GM12878 (cell line): Measurements from ENCODE around the gene COL9A2. TPM values are rescaled to one million over a fixed set of nuclear protein-coding genes. Genes with fewer than 3 reads are reported as not detected.

Source experiments
- ATAC-seq: fragments of 200-7000 bp; cut with Tn5 transposase; 3 replicates; pipeline ENCODE4 v1.9.1; 2020; ENCODE audit warnings: mild to moderate bottlenecking, moderate library complexity
- BruUV-seq: library from RNA; stranded (reverse); fragments of 400-500 nt; replicated peaks from 2 replicates; lab custom pipeline; 2021; lab: Mats Ljungman, UMichigan
- CTCF ChIA-PET: fragments of 300-600 bp; sonication (Branson Sonifier 250); formaldehyde crosslinking; extraction: SDS; loops from one replicate; lab custom pipeline; 2021; ENCODE audit warnings: inconsistent platforms; lab: Yijun Ruan, JAX
- POLR2A ChIA-PET: fragments of 350-600 bp; formaldehyde crosslinking; extraction: SDS; loops from one replicate; lab custom pipeline; 2021; ENCODE audit warnings: inconsistent platforms; lab: Charles Lee
- RAD21 ChIA-PET: fragments of 300-600 bp; sonication (Branson Sonifier 250); formaldehyde crosslinking; loops from one replicate; lab custom pipeline; 2023; ENCODE audit warnings: antibody characterized with exemption; ENCODE audit not compliant: unreplicated experiment; lab: Charles Lee
- SMC1A ChIA-PET: fragments of 300-600 bp; sonication (Branson Sonifier 250); formaldehyde crosslinking; loops from one replicate; lab custom pipeline; 2023; ENCODE audit not compliant: unreplicated experiment, uncharacterized antibody; lab: Charles Lee
- DNase-seq: peaks from one replicate; pipeline ENCODE4 v3.0.0-alpha.2; 2011; ENCODE audit warnings: low read depth, low spot score
- FAIRE-seq: peaks from 3 replicates; lab custom pipeline; 2011; peaks lifted over from hg19 to GRCh38; lab: Jason Lieb, UNC
- H2AFZ ChIP-seq: 2 replicates; pipeline ENCODE4 v1.6.0; 2011; ENCODE audit warnings: low read depth, low read length, control low read depth; ENCODE audit not compliant: control insufficient read depth
- H3K27ac ChIP-seq: 2 replicates; pipeline ENCODE4 v1.5.1; 2011; ENCODE audit warnings: control low read depth; ENCODE audit not compliant: control insufficient read depth, insufficient read depth
- H3K27me3 ChIP-seq, 2 experiments: replicated peaks in 1 of 2; 2 replicates each; pipeline versions ENCODE4 v1.6.0 to v1.6.1; 2011; ENCODE audit warnings: low read length in 1 of 2; ENCODE audit not compliant: control insufficient read depth in 2 of 2, insufficient read depth in 2 of 2
- H3K36me3 ChIP-seq, 2 experiments: 2 replicates each; pipeline ENCODE4 v1.5.1; 2011; ENCODE audit warnings: low read length in 1 of 2; ENCODE audit not compliant: control insufficient read depth in 2 of 2, insufficient read depth in 2 of 2
- H3K4me1 ChIP-seq: 2 replicates; pipeline ENCODE4 v1.6.1; 2011; ENCODE audit warnings: mild to moderate bottlenecking, low read length, moderate library complexity, mixed read lengths; ENCODE audit not compliant: control insufficient read depth, insufficient read depth
- H3K4me2 ChIP-seq: 2 replicates; pipeline ENCODE4 v1.6.0; 2011; ENCODE audit warnings: control low read depth; ENCODE audit not compliant: control insufficient read depth, insufficient read depth
- H3K4me3 ChIP-seq: fragments of 200-600 bp; sonication (generic); 2 replicates; pipeline ENCODE4 v1.5.1; 2016
- H3K79me2 ChIP-seq: 2 replicates; pipeline ENCODE4 v1.6.0; 2011; ENCODE audit warnings: low read length; ENCODE audit not compliant: control insufficient read depth, insufficient read depth
- H3K9ac ChIP-seq: 2 replicates; pipeline ENCODE4 v1.8.0; 2011; ENCODE audit warnings: low read length, control low read depth, mixed read lengths; ENCODE audit not compliant: control insufficient read depth, insufficient read depth
- H3K9me3 ChIP-seq: replicated peaks from 3 replicates; pipeline ENCODE4 v1.5.1; 2011; ENCODE audit warnings: mild to moderate bottlenecking, low read length; ENCODE audit not compliant: control insufficient read depth, insufficient read depth
- H4K20me1 ChIP-seq: 2 replicates; pipeline ENCODE4 v1.6.0; 2011; ENCODE audit not compliant: control insufficient read depth, insufficient read depth
- ATF2 ChIP-seq: IDR thresholded peaks from 2 replicates; pipeline ENCODE4 v1.6.1; 2012; ENCODE audit warnings: low read length, inconsistent platforms
- BMI1 ChIP-seq: fragments of 450-650 bp; IDR thresholded peaks from 2 replicates; pipeline ENCODE4 v1.6.1; 2016; ENCODE audit warnings: mild to moderate bottlenecking, moderate library complexity, borderline replicate concordance
- FOXM1 ChIP-seq: IDR thresholded peaks from 2 replicates; pipeline ENCODE4 v1.6.1; 2012; ENCODE audit warnings: low read depth, mild to moderate bottlenecking, inconsistent platforms, low read length, moderate library complexity
- KDM1A ChIP-seq: fragments of 200-600 bp; sonication (generic); IDR thresholded peaks from 2 replicates; pipeline ENCODE4 v1.6.1; 2016; ENCODE audit warnings: borderline replicate concordance
- MEF2A ChIP-seq: IDR thresholded peaks from 2 replicates; pipeline ENCODE4 v1.6.1; 2011; ENCODE audit warnings: low read depth, mild to moderate bottlenecking, low read length, moderate library complexity; ENCODE audit not compliant: insufficient read depth
- PBX3 ChIP-seq: IDR thresholded peaks from 2 replicates; pipeline ENCODE4 v1.6.1; 2011; ENCODE audit warnings: mild to moderate bottlenecking, low read depth, low read length, moderate library complexity; ENCODE audit not compliant: insufficient replicate concordance
- POU2F2 ChIP-seq: IDR thresholded peaks from 3 replicates; pipeline ENCODE4 v1.6.1; 2011; ENCODE audit warnings: low read depth, mild to moderate bottlenecking, low read length, borderline replicate concordance
- TBL1XR1 ChIP-seq: IDR thresholded peaks from 2 replicates; pipeline ENCODE4 v1.6.1; 2012; ENCODE audit warnings: low read depth, low read length, improper control_type of control experiment
- ZNF274 ChIP-seq: IDR thresholded peaks from one replicate; pipeline ENCODE4 v1.8.0; 2011; ENCODE audit not compliant: insufficient read length, insufficient read depth
- WGBS: methylation state at CpG from one replicate; pipeline ENCODE4 v1.1.6; 2016; ENCODE audit warnings: low lambda C conversion rate; ENCODE audit not compliant: insufficient replicate concordance, insufficient coverage; ENCODE audit errors: missing lambda C conversion rate; 5-methylcytosine and 5-hydroxymethylcytosine counted together
- in situ Hi-C: fragments of 300-500 bp; cut with MboI; formaldehyde crosslinking; loops from 9 replicates; pipeline ENCODE4 v1.14.3; 2018; ENCODE audit warnings: mixed read lengths
- intact Hi-C: fragments of 100-400 bp; cut with micrococcal nuclease; formaldehyde crosslinking; loops from one replicate; pipeline ENCODE4 v1.14.2; 2022; ENCODE audit not compliant: unreplicated experiment
- polyA plus RNA-seq, 11 experiments: library from polyadenylated mRNA; depleted of rRNA in 4 of 11; unstranded in 6 of 11; stranded (reverse) in 5 of 11; fragments of >200 nt; fragmentation: Nextera tagmentation in 4 of 11; fragmentation: Illumina TruSeq in 1 of 11; extraction: Ambion mirVana in 4 of 11; extraction: Trizol in 1 of 11; gene quantifications; 1 replicate in 1 of 11; 2 replicates in 10 of 11; pipeline versions ENCODE4 v1.2.1 to v1.2.3, GENCODE V29; 2011 to 2016; ENCODE audit warnings: inconsistent platforms in 2 of 11, missing spikeins in 2 of 11, low read depth in 1 of 11
- total RNA-seq, 4 experiments: library from RNA; depleted of rRNA in 3 of 4; stranded (reverse); fragments of >200 nt in 3 of 4; fragmentation: Illumina TruSeq in 1 of 4; extraction: Trizol in 1 of 4; gene quantifications; 2 replicates each; pipeline versions ENCODE4 v1.2.1 to v1.2.3, GENCODE V29; 2013 to 2021
- TF ChIP-seq, protein P1 (sequence below), 3 experiments: IDR thresholded peaks in 2 of 3; conservative IDR thresholded peaks in 1 of 3; 2 replicates each; pipeline ENCODE4 v1.5.1; 2011; ENCODE audit warnings: low read depth in 3 of 3, low read length in 3 of 3, mild to moderate bottlenecking in 3 of 3, control low read depth in 2 of 3, moderate library complexity in 2 of 3, inconsistent platforms in 1 of 3, mixed read lengths in 1 of 3; ENCODE audit not compliant: control insufficient read depth in 2 of 3, insufficient read depth in 1 of 3; ENCODE audit errors: extremely low read depth in 1 of 3
- TF ChIP-seq, protein P2 (sequence below): fragments of 450-650 bp; IDR thresholded peaks from 2 replicates; pipeline ENCODE4 v1.6.1; 2017; ENCODE audit warnings: mild to moderate bottlenecking, moderate library complexity

COL9A2 gene
- total and polyA plus RNA-seq, 10 of the 15 experiments (the other 5 are each of a cell fraction or from before 2014, with no cell fraction given) = 3.1 to 63.3 (median 22.4) TPM

DNA sequence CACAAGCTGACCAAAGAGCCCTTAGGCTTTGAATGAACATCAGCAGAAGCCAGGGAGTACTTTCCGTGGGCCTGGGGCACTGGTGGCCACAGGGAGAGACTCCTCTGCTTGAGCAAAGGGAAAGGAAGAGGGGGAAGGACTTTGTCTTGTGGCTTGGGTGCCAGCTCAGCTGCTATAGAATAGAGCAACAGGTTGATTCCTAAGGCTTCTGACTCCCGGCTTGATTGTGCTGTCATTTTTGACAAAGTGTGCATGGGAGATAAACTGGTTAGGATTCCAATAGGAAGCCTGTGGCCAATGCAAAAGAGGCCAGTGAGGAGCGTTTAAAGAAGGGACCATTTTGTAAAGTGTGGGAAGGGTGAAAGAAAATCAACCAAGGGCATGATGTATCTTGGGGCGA, 44.6 kb upstream of the COL9A2 start:
- ChIA-PET RAD21 (no interaction called here), CTCF (interaction anchor here (0.7 to 3.9 kb wide), 3 partner anchors 23 to 1076 kb away, joined by 3 to 30 read pairs (median 5); no protein-coding TSS in a partner anchor), POLR2A (no interaction called here), SMC1A (interaction anchor here (1.0 kb wide), 1 partner anchor 24 kb away, joined by 4 read pairs; no protein-coding TSS in a partner anchor)
- Histone ChIP-seq H3K4me2 (no peak overlapping the region), H3K79me2 (no peaks in the 10 kb centered on the region), H3K9me3 (peaks cover 5% of the 10 kb centered on the region; the same call in 2 of the 3 replicates), H3K4me3 (no peak overlapping the region), H3K27ac (no peak overlapping the region), H3K4me1 (no peaks in the 10 kb centered on the region; the same call in 1 of the 2 replicates), H2AFZ (no peak overlapping the region), H3K36me3 (no peaks in the 10 kb centered on the region), H3K27me3 (no peaks in the 10 kb centered on the region), H4K20me1 (no peaks in the 10 kb centered on the region), H3K9ac (no peak overlapping the region)
- no TSS peak for BruUV-seq
- ATAC-seq = no peak
- TF ChIP-seq ATF2 (no peak), MEF2A (no peak), ZNF274 (no peak), KDM1A (no peak), PBX3 (no peak), FOXM1 (no peak), TBL1XR1 (no peak), BMI1 (no peak), POU2F2 (no peak)
- TF ChIP-seq, protein P1, sequence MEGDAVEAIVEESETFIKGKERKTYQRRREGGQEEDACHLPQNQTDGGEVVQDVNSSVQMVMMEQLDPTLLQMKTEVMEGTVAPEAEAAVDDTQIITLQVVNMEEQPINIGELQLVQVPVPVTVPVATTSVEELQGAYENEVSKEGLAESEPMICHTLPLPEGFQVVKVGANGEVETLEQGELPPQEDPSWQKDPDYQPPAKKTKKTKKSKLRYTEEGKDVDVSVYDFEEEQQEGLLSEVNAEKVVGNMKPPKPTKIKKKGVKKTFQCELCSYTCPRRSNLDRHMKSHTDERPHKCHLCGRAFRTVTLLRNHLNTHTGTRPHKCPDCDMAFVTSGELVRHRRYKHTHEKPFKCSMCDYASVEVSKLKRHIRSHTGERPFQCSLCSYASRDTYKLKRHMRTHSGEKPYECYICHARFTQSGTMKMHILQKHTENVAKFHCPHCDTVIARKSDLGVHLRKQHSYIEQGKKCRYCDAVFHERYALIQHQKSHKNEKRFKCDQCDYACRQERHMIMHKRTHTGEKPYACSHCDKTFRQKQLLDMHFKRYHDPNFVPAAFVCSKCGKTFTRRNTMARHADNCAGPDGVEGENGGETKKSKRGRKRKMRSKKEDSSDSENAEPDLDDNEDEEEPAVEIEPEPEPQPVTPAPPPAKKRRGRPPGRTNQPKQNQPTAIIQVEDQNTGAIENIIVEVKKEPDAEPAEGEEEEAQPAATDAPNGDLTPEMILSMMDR (IDR thresholded peaks at IDR 0.05 in 2 of 3, conservative IDR thresholded peaks at IDR 0.05 in 1 of 3; ENCODE audit: control insufficient read depth in 2 of 3, extremely low read depth in 1 of 3, insufficient read depth in 1 of 3, low read depth in 3 of 3, low read length in 3 of 3) = no peak
- TF ChIP-seq, protein P2, sequence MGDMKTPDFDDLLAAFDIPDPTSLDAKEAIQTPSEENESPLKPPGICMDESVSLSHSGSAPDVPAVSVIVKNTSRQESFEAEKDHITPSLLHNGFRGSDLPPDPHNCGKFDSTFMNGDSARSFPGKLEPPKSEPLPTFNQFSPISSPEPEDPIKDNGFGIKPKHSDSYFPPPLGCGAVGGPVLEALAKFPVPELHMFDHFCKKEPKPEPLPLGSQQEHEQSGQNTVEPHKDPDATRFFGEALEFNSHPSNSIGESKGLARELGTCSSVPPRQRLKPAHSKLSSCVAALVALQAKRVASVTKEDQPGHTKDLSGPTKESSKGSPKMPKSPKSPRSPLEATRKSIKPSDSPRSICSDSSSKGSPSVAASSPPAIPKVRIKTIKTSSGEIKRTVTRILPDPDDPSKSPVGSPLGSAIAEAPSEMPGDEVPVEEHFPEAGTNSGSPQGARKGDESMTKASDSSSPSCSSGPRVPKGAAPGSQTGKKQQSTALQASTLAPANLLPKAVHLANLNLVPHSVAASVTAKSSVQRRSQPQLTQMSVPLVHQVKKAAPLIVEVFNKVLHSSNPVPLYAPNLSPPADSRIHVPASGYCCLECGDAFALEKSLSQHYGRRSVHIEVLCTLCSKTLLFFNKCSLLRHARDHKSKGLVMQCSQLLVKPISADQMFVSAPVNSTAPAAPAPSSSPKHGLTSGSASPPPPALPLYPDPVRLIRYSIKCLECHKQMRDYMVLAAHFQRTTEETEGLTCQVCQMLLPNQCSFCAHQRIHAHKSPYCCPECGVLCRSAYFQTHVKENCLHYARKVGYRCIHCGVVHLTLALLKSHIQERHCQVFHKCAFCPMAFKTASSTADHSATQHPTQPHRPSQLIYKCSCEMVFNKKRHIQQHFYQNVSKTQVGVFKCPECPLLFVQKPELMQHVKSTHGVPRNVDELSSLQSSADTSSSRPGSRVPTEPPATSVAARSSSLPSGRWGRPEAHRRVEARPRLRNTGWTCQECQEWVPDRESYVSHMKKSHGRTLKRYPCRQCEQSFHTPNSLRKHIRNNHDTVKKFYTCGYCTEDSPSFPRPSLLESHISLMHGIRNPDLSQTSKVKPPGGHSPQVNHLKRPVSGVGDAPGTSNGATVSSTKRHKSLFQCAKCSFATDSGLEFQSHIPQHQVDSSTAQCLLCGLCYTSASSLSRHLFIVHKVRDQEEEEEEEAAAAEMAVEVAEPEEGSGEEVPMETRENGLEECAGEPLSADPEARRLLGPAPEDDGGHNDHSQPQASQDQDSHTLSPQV = no peak
- 71% methylated on average over 4 of the region's 4 CpGs for WGBS
- intact Hi-C loops (no loop called here), in situ Hi-C loops (no loop called here)
- no peak for DNase-seq
- no peak for FAIRE-seq
